Neutrophil (primary cell): ENCODE data around the gene CREB3L4.

Experiments
- H3K27ac ChIP-seq: fragments of 200-600 bp; sonication (generic); 2 replicates; pipeline ENCODE4 v1.5.1; 2016; ENCODE audit warnings: mild to moderate bottlenecking, moderate library complexity
- H3K27me3 ChIP-seq: fragments of 200-600 bp; sonication (generic); 2 replicates; pipeline ENCODE4 v1.6.0; 2016; ENCODE audit warnings: mild to moderate bottlenecking
- H3K36me3 ChIP-seq: fragments of 200-600 bp; sonication (generic); 2 replicates; pipeline ENCODE4 v1.5.1; 2017
- H3K4me1 ChIP-seq, 2 experiments: fragments of 200-600 bp in 1 of 2; sonication (generic) in 1 of 2; 1 replicate in 1 of 2; 2 replicates in 1 of 2; pipeline versions ENCODE4 v1.5.1 to v1.6.1; 2013 to 2016; ENCODE audit warnings: low read depth in 1 of 2, low read length in 1 of 2, mild to moderate bottlenecking in 1 of 2, moderate library complexity in 1 of 2; ENCODE audit not compliant: control insufficient read depth in 1 of 2, insufficient read depth in 1 of 2
- H3K4me3 ChIP-seq, 2 experiments: fragments of 200-600 bp in 1 of 2; sonication (generic) in 1 of 2; 1 replicate in 1 of 2; 2 replicates in 1 of 2; pipeline ENCODE4 v1.5.1; 2013 to 2016; ENCODE audit warnings: low read depth in 1 of 2, low read length in 1 of 2, mild to moderate bottlenecking in 1 of 2, moderate library complexity in 1 of 2
- H3K9me3 ChIP-seq: fragments of 200-600 bp; sonication (generic); 2 replicates; pipeline ENCODE4 v1.5.1; 2016
- TF ChIP-seq, protein P1 (sequence below): fragments of 200-600 bp; sonication (generic); IDR thresholded peaks from 2 replicates; pipeline ENCODE4 v1.5.1; 2016; ENCODE audit warnings: antibody characterized with exemption

Gene CREB3L4, protein sequence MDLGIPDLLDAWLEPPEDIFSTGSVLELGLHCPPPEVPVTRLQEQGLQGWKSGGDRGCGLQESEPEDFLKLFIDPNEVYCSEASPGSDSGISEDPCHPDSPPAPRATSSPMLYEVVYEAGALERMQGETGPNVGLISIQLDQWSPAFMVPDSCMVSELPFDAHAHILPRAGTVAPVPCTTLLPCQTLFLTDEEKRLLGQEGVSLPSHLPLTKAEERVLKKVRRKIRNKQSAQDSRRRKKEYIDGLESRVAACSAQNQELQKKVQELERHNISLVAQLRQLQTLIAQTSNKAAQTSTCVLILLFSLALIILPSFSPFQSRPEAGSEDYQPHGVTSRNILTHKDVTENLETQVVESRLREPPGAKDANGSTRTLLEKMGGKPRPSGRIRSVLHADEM

DNA sequence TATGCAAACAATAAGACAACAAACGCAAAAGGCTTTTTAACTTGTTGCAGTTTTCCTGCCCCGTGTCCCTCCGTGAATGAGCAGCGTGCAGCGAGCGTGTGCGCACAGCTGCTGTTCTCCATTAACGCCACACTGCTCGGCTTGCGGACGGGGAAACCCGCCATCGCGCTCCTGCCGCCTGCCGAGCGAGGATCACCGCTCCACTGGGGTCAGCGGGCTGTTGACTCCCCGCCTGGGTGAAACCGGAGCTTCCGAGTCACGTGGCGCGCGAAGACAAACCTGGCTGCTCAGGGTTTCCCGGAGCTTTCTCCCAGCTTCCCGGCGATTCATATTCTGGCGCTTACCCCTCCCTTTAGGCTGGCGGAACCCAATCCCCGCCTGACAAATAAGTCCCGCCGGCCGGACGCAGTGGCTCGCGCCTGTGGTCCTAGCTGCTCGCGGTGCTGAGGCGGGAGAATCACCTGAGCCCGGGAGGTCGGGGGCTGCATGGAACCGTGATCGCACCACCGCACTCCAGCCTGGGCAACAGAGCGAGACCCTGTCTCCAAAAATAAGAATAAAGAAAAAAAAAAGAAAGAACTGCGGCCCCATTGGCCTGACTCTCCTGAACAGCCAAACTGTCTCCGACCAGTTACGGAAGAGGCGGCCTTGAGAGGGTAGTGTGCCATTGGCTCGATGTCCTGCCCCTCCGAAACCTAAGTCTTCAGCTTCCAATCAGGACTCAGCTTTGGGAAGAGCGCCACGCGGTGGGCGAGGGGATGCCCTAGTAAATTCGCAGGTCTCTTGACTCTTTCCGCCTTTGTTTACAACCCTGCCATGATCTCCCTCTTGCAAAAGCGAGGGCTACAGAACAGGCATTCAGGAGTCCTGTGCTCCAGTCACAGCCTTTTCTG is at the start of gene CREB3L4:
Gene CREB3L4 (plus strand): TSS at position 796 of the 893 bp plus-strand sequence. CDS start 624 bp downstream, outside the sequence.
- H3K27me3 ChIP-seq, result no peaks in the 10 kb centered on the region
- no peaks in the 10 kb centered on the region for H3K36me3 ChIP-seq
- no peaks in the 10 kb centered on the region for H3K9me3 ChIP-seq
- peak within 1 kb of the TSS; percentile 85 for H3K27ac ChIP-seq
- H3K4me3 ChIP-seq, result peak within 1 kb of the TSS; percentile 71 to 77
- TF ChIP-seq, protein P1, sequence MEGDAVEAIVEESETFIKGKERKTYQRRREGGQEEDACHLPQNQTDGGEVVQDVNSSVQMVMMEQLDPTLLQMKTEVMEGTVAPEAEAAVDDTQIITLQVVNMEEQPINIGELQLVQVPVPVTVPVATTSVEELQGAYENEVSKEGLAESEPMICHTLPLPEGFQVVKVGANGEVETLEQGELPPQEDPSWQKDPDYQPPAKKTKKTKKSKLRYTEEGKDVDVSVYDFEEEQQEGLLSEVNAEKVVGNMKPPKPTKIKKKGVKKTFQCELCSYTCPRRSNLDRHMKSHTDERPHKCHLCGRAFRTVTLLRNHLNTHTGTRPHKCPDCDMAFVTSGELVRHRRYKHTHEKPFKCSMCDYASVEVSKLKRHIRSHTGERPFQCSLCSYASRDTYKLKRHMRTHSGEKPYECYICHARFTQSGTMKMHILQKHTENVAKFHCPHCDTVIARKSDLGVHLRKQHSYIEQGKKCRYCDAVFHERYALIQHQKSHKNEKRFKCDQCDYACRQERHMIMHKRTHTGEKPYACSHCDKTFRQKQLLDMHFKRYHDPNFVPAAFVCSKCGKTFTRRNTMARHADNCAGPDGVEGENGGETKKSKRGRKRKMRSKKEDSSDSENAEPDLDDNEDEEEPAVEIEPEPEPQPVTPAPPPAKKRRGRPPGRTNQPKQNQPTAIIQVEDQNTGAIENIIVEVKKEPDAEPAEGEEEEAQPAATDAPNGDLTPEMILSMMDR, result peak; percentile 36
- H3K4me1 ChIP-seq, result peaks cover 43 to 49% of the 10 kb centered on the region in 2 experiments

DNA sequence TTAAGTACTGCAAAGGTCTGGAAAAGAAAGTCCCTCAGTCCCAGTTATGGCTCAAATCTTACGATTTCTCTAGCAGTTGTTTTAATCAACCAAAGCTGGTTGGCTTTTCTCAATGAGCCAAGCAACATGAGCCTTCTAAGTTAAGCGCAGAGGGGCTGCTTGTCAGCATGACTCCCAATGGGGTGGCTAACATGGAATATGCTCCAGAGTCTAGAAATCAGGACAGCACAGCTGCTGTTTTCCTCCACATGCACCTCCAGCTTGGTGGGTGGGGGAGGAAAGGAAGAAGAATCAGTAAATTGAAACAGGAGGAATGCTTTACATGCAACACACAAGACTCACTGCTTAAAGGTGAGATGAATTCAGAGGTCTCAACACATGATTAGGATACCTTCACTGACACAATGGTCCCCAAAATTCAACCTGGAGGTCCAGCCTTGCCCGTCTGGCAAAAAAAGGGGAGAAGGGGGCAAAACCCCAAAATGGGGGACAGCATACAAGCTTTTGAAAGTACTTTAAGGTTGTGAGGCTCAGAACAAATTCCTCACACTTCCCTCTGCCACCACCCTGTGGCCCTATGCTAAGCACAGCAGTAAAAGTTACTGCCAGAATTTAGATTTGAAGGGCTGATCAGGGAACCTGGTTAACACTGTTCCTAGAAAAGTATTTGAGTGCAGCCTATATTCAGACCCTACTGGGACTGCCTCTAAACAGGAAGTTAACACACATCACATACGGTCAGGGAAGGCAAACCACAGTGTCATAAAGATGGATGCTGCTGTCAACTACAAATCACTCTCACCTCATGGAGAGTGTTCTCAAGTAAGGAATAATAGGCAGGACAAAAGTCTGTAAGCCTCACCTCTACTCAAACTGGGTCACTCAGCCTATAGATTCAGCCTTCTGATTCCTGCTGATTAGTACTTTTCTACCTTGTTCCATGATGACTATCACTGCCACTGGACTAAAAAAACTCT is 47.5 kb upstream of the CREB3L4 start:
- H3K4me1 ChIP-seq, result peaks cover 37 to 38% of the 10 kb centered on the region in 2 experiments
- TF ChIP-seq, protein P1, result no peak
- H3K4me3 ChIP-seq, result peak overlapping the region; percentile 75 to 95
- H3K27me3 ChIP-seq, result no peaks in the 10 kb centered on the region
- no peaks in the 10 kb centered on the region for H3K9me3 ChIP-seq
- H3K27ac ChIP-seq, result peak overlapping the region; percentile 98
- peaks cover 8% of the 10 kb centered on the region for H3K36me3 ChIP-seq

DNA sequence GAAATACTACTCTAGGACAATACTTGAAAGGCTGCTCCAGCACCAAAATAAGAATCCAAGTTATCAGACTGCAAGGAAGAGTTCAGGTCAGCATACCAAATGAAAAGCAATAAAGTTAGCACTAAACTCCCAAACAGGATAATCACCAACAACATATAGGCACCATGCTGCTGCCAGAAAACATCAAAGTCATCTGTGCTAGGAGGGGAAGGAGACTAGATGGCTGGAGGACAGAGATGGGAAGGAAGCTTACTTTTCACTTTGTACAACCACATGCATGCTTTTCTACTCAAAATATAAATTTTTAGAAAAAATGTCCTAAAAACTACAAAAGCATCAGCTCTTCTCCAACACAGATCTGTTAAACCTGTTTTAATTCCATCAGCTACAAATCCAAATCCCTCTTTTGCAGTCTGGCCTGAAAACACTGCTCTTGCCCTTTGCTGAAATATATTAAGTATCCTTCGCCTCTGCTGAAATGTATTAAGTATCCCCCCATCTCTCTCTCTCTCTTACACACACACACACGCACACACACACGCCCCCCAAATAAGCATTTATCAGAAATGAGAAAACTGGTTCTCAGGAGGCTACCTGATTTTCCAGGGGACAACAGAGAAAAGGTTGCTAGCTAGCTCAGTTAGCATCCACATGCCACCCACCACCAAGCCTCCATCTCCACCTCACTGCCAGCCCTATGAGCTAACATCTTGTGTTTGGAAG is 46.5 kb upstream of the CREB3L4 start:
- Histone ChIP-seq H3K27me3 (no peaks in the 10 kb centered on the region), H3K9me3 (no peaks in the 10 kb centered on the region), H3K4me3 (peak overlapping the region; percentile 75 to 95), H3K4me1 (peaks cover 37 to 38% of the 10 kb centered on the region in 2 experiments), H3K36me3 (peaks cover 8% of the 10 kb centered on the region), H3K27ac (peak overlapping the region; percentile 98)
- TF ChIP-seq, protein P1, result no peak

DNA sequence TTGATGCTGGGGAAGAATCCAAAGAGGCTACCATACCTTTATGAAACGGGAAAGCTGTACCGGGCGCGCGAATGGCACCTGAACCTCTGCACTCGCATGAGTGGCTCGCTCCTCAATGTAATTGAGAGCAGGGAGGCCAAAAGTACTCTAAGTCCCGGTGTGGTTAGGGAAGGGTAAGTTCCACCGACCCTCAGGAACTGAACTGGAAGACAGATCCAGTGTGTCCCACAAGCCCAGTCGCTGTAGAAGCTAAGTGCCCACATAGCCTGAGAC is 46.0 kb upstream of the CREB3L4 start:
- peaks cover 37 to 38% of the 10 kb centered on the region in 2 experiments for H3K4me1 ChIP-seq
- peak overlapping the region; percentile 98 for H3K27ac ChIP-seq
- H3K9me3 ChIP-seq, result no peaks in the 10 kb centered on the region
- TF ChIP-seq, protein P1, result no peak
- H3K4me3 ChIP-seq, result peak overlapping the region; percentile 75 to 95
- no peaks in the 10 kb centered on the region for H3K27me3 ChIP-seq
- H3K36me3 ChIP-seq, result peaks cover 8% of the 10 kb centered on the region
